Measurements from ENCODE around the gene PHEX.

Gene PHEX

DNA sequence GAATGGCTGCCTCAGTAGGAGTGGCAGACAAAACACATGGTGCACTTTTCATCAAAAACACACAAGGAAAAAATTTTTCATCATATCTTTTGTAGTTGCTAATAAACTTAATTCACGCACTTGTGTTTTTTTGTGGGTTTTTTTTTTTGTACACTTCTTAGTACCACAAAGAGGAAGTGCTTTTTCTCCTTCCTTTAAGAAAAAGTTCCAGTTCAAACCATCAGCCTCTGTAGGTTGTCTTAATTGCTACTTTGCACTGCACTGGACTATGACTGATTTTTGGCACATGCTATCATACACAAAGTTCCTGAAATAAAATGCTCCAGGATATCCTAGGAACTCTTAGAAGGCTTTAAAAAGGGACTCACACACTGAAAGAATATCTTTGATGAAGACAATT is at the start of gene PHEX:
Gene PHEX (plus strand): TSS at position 242 of the 400 bp plus-strand sequence. CDS start 681 bp downstream, outside the sequence.
- peak; percentile 3 to 6 for DNase-seq

DNA sequence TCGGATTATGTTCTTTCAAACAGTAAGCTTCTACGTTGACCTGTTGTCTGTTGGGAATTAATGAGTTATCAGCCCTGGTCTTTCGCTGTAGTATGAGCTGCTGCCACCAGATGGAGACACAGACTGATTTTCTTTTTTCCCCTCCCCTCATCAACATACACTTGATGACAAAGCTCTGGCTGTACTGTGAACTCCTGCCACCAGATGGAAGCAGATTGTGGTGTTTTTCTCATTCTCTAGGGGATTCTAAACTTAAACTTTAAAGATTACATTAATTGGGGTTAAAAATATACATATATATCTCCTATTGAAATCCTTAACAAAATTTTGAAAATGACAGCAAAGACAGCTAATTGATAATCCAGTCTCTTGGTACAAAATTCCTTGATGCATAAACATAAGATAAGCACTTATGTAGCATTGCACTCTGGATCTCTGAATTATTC is 46.8 kb upstream of the PHEX start:
- DNase-seq: peak; percentile 73 to 85

- DNase-seq: no peak
Measured at GRCh38 chrX:21986596-21986995, 45.5 kb upstream of the PHEX start.

- no peak for DNase-seq
Measured at GRCh38 chrX:21989384-21989783, 42.7 kb upstream of the PHEX start.

- DNase-seq: no peak
Measured at GRCh38 chrX:21990832-21991231, 41.3 kb upstream of the PHEX start.

- no peak for DNase-seq
Measured at GRCh38 chrX:21991504-21991903, 40.6 kb upstream of the PHEX start.

DNA sequence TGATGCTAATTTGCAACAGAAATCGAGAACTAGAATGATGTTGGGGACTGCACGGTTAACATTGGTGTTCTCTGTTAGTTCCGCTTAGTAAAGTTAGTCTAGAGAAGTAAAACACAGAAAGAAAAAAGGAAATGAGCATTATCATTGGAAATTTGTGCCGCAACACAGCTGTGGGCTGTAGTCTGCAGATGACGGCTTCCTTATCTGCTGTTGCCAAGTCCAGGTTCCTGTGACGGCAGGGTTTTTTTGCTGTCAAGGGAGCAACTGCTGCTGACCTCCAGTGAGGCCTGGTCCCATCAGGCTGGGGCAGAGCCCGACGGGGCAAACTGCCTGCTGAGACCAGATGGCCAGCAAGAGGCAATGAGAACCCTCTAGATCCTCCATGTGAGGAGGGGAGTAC is 38.9 kb upstream of the PHEX start:
- peak; percentile 55 to 63 for DNase-seq

GRCh38 chrX:21996872-21997455 is 35.2 kb upstream of the PHEX start:
- peak; percentile 67 to 73 for DNase-seq

- DNase-seq: no peak
Measured at GRCh38 chrX:21998037-21998436, 34.1 kb upstream of the PHEX start.

DNA sequence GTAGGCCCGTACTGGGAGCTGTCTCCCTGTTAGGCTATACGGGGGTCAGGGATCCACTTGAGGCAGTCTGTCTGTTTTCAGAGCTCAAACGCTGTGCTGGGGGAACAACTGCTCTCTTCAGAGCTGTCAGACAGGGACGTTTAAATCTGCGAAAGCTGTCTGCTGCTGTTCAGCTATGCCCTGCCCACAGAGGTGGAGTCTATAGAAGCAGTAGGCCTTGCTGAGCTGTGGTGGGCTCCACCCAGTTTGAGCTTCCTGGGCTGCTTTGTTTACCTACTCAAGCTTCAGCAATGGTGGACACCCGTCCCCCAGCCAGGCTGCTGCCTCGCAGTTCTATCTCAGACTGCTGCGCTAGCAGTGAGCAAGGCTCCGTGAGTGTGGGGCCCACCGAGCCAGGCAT is 27.3 kb upstream of the PHEX start:
- DNase-seq: no peak

GRCh38 chrX:22012051-22012450 is 20.1 kb upstream of the PHEX start:
- DNase-seq: peak; percentile 22 to 27

GRCh38 chrX:22012931-22013330 is 19.2 kb upstream of the PHEX start:
- no peak for DNase-seq

GRCh38 chrX:22015139-22015750 is 16.9 kb upstream of the PHEX start:
- no peak for DNase-seq

GRCh38 chrX:22021751-22022324 is 10.3 kb upstream of the PHEX start:
- DNase-seq: no peak

- no peak for DNase-seq
Measured at GRCh38 chrX:22024577-22024976, 7.5 kb upstream of the PHEX start.

DNA sequence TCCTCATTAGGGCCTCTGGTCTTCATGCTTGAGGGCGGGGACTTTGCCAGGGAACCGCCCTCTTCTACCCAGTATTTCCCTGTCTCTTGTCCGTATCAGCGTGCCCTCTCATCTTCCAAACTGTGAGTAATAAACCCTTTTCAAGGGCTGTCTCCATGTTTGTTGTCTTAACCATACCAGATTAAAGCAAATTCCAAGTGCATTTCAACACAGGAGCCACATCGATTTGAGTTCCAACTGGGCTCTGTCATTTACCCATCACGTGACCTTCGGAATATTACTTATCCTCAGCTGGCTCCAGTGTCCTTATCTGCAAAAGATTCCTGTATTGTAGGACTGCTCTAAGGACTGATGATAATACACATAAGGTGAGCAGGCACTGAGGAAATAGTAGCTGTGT is 6.4 kb upstream of the PHEX start:
- no peak for DNase-seq

DNA sequence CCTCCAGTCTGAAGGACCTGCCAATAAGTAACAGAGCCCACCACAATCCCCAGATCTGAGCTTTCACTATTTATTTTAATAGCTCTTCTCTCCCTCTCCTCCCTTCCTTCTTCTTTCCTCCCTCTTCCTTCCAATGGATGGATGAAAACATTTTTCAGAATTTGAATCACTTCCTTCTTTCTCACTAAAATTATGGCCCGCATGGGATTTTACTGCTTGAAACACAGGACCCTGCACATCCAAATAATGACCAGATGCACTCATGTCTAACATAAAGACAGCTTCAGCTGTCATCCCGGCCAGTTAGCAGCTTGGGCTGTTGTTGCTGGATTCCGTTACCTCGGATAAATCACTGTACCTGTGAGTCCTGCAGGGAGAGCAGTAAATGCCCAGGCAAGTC is 5.4 kb upstream of the PHEX start:
- no peak for DNase-seq

DNA sequence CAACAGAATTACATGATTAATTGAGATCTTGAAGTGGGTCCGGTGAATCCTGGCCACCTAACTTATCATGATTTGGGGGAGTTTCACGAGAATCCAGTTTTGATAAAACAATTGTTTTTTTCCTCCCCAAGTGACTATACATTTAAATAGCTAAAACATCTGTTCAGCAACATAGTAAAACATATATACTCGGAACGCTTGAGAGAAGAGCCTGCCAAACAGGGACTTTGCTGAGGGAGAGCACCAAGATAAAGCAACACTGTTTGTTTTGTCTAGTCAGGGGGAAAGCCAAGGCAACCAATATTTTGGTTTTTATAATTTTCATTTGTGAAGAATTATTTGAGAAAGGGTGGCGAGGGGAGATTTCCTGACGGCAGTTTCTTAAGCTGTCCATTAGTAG is 381 bp downstream of the PHEX start:
- no peak for DNase-seq

GRCh38 chrX:22033818-22034217 is 1.7 kb downstream of the PHEX start:
- no peak for DNase-seq

DNA sequence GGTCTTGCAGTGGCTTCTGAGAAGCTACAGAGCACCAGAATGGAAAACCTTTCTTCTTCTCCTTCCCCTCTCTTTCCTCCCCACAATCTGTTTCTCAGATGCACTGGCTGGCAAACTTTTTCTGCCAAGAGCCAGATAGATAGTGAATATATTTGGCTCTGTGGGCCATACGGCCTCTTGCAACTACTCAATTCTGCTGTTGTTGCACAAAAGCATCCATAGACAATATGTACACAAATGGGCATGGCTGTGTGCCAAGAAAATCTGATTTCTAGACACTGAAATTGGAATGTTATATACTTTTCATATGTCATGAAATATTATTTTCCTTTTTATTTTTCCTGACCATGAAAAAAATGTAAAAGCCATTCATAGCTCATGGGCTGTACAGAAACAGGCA is 3.1 kb downstream of the PHEX start:
- DNase-seq: no peak

DNA sequence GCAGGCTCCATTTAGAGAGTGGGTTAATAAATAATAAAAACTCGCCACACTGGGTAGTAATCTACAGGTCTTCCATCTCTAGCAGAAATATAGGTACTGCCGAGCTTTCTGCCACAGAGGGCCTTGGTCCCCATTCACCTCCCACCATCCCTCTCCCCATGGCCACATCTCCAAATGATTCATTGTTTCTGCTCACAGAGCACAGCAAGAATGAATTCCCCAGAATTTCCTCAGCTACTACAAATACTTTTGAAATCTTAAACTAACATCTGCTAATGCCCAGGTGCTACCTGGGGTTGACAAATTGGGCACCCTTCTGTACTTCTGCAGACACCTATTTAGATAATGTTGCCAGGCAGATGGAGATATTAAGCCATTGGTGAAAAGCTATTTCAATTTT is 5.1 kb downstream of the PHEX start:
- DNase-seq: no peak

DNA sequence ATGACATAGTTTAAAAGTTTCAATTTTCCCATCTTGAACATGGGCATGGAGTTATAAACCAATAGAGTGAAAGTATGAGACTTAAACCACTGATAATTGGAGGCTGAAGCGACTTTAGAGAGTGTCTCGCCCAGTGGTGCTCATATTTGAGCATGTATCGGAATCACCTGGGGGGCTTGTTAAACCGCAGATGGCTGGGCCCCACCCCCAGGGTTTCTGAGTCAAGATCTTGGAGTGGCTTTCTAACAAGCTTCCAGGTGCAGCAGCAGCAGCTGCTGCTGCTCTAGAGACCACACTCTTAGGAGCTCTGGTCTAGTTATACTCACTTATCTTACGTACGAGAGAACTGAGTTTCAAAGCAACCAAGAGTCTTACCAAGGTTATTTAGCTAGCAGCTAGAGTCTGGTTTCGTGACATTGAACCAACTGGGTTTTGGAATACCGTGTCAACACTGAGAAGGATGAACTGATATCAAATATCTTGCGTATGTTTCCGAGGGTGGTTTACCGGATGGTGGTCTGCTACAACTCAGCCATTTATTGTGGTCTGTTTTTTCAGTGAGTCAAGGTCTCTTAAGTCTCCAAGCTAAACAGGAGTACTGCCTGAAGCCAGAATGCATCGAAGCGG is 5.9 kb downstream of the PHEX start:
- no peak for DNase-seq

- DNase-seq: no peak
Measured at GRCh38 chrX:22039541-22039940, 7.4 kb downstream of the PHEX start.

GRCh38 chrX:22040184-22040583 is 8.1 kb downstream of the PHEX start:
- no peak for DNase-seq

Measured in Kasumi-1 (cell line).